Activated CD8-positive, alpha-beta T cell treated with anti-CD3 and anti-CD28 coated beads, Interleukin-2, amount 10 ng/mL, durations not matched to agents 7 days and 5 days (primary cell): ENCODE data around the gene MINAR1. TPM values are rescaled to one million over a fixed set of nuclear protein-coding genes. Genes with fewer than 3 reads are reported as not detected.

Source experiments
- ATAC-seq: fragments of 150-1000 bp; cut with Tn5 transposase; one replicate; pipeline ENCODE4 v1.10.0; 2021; ENCODE audit warnings: moderate library complexity
- CTCF ChIA-PET: fragments of 350-600 bp; sonication (Branson Sonifier 250); formaldehyde crosslinking; loops from one replicate; lab custom pipeline; 2021; ENCODE audit warnings: antibody characterized with exemption; lab: Charles Lee
- POLR2A ChIA-PET: fragments of 350-600 bp; sonication (Branson Sonifier 250); formaldehyde crosslinking; loops from one replicate; lab custom pipeline; 2021; ENCODE audit warnings: antibody characterized with exemption; lab: Charles Lee
- DNase-seq: peaks from one replicate; pipeline ENCODE4 v3.0.0-alpha.2; 2020
- H3K27ac Mint-ChIP-seq: one replicate; pipeline ENCODE4 v1.8.0; 2021; ENCODE audit warnings: mild to moderate bottlenecking, mixed read lengths
- H3K27me3 Mint-ChIP-seq: one replicate; pipeline ENCODE4 v1.8.0; 2021; ENCODE audit warnings: low read depth, mixed read lengths
- H3K36me3 Mint-ChIP-seq: one replicate; pipeline ENCODE4 v1.8.0; 2021; ENCODE audit warnings: low read depth, mixed read lengths
- H3K4me1 Mint-ChIP-seq: one replicate; pipeline ENCODE4 v1.8.0; 2021; ENCODE audit warnings: low read depth, mixed read lengths
- H3K4me3 Mint-ChIP-seq: one replicate; pipeline ENCODE4 v1.8.0; 2021; ENCODE audit warnings: mild to moderate bottlenecking, mixed read lengths
- H3K9me3 Mint-ChIP-seq: one replicate; pipeline ENCODE4 v1.8.0; 2022; ENCODE audit warnings: mixed read lengths; ENCODE audit not compliant: insufficient read depth
- total RNA-seq, 2 experiments: library from RNA; stranded (reverse); gene quantifications; one replicate each; pipeline ENCODE4 v1.2.3, GENCODE V29; 2021

MINAR1 gene
- total RNA-seq, 2 experiments from 2014 or later = 0.57 to 0.71 TPM

- DNase-seq (no peak), ATAC-seq (no peak)
- H3K36me3 Mint-ChIP-seq = no peaks in the 10 kb centered on the region
- CTCF ChIA-PET = no interaction called here
- POLR2A ChIA-PET = no interaction called here
- H3K27me3 Mint-ChIP-seq = no peaks in the 10 kb centered on the region
- H3K27ac Mint-ChIP-seq = no peak overlapping the region
- H3K4me1 Mint-ChIP-seq = no peaks in the 10 kb centered on the region
- H3K4me3 Mint-ChIP-seq = no peak overlapping the region
- no peaks in the 10 kb centered on the region for H3K9me3 Mint-ChIP-seq
Measured at GRCh38 chr15:79478108-79478507, 46.0 kb downstream of the MINAR1 start.

GRCh38 chr15:79479616-79480015 is 47.5 kb downstream of the MINAR1 start:
- ChIA-PET POLR2A (no interaction called here), CTCF (interaction anchor here (0.6 kb wide), 1 partner anchor 700 kb away, joined by 3 read pairs; no protein-coding TSS in a partner anchor)
- Mint-ChIP-seq H3K27me3 (no peaks in the 10 kb centered on the region), H3K27ac (no peak overlapping the region), H3K36me3 (no peaks in the 10 kb centered on the region), H3K9me3 (no peaks in the 10 kb centered on the region), H3K4me1 (no peaks in the 10 kb centered on the region), H3K4me3 (no peak overlapping the region)
- no peak for ATAC-seq
- DNase-seq = no peak

- no peaks in the 10 kb centered on the region for H3K9me3 Mint-ChIP-seq
- ChIA-PET POLR2A (no interaction called here), CTCF (no interaction called here)
- no peak for ATAC-seq
- H3K27ac Mint-ChIP-seq = no peak overlapping the region
- DNase-seq = no peak
- no peak overlapping the region for H3K4me3 Mint-ChIP-seq
- H3K36me3 Mint-ChIP-seq = no peaks in the 10 kb centered on the region
- H3K27me3 Mint-ChIP-seq = no peaks in the 10 kb centered on the region
- H3K4me1 Mint-ChIP-seq = no peaks in the 10 kb centered on the region
Measured at GRCh38 chr15:79481793-79482192, 49.7 kb downstream of the MINAR1 start.

Other genes with a start within 250 kb of the MINAR1 start
- gene ANKRD34C, start 149.6 kb upstream of the MINAR1 start, total RNA-seq = not detected
- gene TMED3, start 121.2 kb upstream of the MINAR1 start, total RNA-seq = 10 to 100 TPM; 37.2 to 38.9 TPM